NCI-H2196 treated with DMSO at 0.1 percent for 48 hours (cell line): ENCODE measurements around the gene IL4R.
"Not testable (repeated sequence)": the region's sequence is repeated elsewhere in the genome, so short reads cannot be mapped to it uniquely, and the experiment has no call there.

Experiments
- DNase-seq: peaks from one replicate; lab custom pipeline; 2025; ENCODE audit not compliant: unreplicated experiment; lab: John Stamatoyannopoulos, UW

IL4R gene

DNA sequence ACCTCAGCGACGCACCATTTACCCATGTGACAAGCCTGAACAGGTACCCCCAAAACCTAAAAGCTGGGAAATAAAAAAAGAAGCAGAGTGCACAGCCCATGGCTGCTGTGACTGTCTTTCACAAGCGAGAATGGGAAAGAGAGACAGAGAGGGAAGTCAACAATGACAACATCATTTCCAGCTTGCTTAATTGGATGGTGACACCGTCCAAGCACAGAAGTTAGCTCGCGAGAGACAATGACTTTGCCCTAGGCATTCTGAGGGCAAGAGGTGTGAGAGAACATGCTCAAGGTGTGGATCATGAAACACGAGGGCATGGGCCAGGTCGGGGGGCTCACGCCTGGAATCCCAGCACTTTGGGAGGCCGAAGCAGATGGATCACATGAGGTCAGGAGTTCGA is 25.9 kb upstream of the IL4R start:
- no peak for DNase-seq

DNA sequence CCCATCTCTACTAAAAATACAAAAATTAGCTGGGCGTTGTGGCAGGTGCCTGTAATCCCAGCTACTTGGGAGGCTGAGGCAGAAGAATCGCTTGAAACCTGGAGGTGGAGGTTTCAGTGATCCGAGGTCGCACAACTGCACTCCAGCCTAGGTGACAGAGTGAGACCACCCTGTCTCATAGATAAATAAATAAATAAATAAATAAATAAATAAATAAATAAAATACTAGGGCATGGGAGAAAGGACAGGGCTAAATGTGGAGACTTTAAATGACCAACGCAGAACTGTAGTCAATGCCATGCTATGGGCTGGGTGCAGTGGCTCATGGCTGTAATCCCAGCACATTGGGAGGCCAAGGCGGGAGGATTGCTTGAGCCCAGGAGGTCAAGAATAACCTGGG is 25.5 kb upstream of the IL4R start:
- DNase-seq: not testable (repeated sequence)

DNA sequence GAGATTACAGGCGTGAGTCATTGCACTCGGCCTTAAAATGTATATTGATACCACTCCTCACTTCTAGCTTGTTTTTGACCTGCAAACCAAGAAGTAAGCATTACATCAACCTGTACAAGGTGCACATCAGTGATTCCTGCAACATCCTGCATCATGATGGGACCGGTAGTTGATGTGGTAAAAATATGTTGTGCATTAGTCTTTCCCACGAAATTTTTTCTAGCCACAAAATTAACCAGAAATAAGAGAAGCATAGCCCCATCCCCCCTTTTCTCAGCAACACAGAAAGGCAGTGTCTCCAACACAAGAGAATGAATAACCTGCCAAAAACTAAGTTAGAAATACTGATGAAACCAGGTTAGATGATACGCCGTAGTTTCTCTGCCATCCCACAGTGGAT is 24.1 kb upstream of the IL4R start:
- DNase-seq: no peak

DNA sequence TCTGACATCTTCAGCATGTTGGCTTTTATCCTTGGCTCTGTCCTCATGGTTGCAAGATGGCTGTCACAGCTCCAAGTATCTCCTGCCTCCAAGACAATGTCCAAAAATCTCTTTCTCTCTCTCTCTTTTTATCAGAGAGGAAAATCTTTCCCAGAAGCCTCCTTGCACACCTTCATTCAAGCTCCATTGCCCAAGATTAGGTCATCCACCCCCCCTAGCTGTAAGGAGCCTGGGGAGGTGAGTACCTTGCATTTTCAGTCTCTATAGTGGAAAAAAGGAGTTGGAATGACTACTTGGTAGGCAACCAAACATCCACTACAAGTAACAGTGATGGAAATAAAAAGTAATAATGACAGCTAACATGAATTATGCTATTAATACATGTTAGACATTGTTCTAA is 23.2 kb upstream of the IL4R start:
- DNase-seq: no peak

DNA sequence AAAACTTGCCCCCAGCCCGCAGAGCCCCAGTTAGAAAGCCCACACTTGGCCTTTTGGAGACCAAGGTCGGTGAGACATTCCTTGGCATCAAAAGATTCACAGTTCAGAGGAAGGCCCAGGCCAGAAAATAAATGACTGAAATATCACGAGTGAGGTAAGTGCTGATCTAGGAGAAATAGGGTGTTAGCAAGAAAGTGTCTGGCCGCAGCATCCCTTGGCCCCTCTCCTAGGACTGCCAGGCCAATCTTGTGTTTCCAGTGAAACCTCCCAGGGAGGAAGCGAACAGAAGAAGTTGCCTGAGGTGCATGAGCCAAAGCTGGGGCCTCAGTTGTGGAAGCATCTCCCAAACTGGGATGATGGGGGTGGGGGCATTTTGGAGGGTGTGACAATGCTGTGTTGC is 22.7 kb upstream of the IL4R start:
- no peak for DNase-seq

DNA sequence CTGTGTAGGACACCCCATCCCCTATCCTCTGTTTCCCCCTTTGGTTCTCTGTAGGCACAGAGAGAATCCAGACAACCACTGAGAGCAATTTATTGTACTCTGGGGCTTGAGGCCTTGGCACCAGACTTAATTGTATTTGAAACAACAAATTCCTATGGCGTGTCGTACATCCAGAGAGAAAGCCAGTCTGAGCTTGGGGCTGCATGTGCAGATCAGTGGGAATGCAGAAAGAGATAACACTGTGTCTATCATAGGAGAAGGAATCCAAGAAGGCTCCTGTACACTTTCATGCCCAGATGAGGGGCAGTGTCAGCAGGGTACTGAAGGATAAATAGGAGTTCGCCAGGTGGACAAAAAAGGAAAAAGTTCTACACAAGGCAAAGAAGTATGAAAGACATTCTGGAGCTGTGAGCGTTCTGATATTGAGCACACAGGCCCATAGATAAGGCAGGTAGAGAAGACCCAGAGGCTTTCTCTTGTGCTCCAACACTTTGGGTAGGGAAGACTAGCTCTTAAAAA is 22.0 kb upstream of the IL4R start:
- DNase-seq: no peak

DNA sequence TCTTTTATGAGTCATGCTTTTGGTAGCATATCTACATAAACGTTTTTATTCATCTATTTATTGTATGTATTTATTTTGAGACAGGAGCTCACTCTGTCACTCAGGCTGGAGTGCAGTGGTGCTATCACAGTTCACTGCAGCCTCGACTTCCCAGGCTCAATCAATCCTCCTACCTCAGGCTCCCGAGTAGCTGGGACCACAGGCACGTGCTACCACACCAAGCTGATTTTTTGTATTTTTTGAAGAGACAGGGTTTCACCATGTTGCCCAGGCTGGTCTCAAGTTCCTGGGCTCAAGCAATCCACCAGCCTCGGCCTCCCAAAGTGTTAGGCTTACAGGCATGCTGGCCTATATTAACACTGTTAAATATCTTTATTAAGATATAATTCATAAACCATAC is 20.4 kb upstream of the IL4R start:
- DNase-seq: no peak

DNA sequence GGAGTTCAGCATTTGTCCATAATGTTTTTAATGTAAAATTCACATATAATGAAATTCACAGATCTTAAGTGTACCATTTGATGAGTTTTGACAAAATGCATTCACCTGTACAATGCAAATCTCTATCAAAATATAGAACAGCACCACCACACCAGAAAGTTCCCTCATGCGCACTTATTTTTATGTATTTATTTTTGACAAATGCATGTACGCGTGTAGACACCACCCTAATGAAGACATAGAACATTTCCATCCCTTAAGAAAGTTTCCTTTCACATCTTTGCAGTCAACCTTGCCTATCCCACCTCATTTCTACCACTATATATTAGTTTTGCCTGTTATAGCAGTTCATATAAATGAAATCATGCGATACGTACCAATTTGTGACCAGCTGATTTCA is 15.6 kb upstream of the IL4R start:
- no peak for DNase-seq

DNA sequence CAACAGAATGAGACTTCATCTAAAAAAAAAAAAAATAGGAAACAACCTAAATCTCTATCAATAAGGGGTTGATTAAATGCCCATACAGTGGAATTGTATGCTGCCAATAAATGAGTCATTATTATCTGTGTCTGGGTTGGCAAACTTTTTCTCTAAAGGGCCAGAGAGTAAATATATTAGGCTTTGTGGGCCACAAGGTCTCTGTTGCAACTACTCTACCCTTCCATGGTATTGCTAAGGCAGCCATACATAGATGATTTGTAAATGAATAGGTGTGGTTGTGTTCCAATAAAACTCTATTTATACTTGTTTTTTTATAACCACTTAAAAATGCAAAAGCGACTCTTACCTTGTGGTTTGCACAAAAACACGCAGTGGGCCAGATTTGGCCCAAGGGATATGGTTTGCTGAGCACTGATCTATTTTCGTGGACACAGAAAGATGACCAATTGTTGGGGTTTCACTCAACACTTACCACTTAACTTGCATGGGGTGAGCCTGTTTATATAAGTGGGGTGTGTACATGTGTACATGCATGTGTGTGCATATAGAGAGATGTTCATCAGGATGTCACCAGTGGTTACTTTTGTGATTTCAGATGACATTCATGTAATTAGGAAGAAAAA is 12.4 kb upstream of the IL4R start:
- no peak for DNase-seq

DNA sequence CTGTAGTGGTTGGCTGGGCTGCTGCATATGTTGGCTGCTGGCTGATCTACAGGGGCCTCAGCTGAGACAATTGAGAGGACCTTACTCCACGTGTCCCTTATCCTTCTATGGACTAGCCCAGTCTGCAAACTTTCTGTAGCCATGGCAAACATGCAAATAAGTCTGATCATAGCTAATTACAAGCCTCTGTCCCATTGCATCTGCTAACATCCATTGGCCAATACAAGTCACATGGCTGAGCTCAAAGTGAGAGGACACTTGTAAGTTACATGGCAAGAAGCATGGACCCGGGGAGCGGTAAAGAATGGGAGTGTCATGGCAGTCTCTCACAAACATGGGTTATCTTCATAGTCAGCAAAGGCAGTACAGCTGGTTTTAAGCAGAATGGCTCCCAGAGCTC is 11.6 kb upstream of the IL4R start:
- no peak for DNase-seq

DNA sequence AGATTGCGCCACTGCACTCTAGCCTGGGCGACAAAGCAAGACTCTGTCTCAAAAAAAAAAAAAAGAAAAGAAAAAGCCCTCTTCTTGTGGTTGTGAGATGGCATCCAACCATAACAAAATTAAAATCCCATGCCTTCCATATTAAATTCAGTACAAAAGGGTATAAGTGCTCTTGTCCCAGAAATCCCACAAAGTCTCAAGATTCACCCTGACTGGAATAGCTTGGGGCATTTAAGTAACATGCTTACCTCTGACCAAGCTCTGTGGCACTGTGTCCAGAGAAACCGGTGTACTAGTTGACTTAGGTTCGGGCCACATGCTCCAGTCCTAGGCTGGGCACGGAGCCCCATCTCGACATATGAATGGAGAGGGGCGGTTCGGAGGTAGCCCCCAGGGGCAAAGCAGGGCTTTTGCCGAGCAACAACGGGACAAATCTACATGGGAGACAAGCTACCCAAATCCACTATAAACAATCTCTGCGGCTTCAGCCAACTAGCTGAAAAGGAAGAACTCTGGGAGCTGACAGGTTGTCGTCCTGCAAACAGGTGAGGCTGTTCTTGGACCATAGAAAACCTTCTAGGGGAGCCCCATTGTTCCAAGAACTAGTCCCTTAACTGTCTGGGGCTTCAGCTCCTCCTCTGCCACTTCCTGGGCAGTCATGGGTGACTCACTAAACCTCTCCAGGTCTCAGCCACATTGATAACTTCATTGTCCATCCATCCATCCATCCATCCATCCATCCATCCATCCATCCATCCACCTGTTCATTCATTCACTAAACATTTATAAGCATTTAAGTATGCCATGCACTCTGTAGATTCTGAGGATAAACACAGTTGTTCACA is 10.3 kb upstream of the IL4R start:
- DNase-seq: no peak

DNA sequence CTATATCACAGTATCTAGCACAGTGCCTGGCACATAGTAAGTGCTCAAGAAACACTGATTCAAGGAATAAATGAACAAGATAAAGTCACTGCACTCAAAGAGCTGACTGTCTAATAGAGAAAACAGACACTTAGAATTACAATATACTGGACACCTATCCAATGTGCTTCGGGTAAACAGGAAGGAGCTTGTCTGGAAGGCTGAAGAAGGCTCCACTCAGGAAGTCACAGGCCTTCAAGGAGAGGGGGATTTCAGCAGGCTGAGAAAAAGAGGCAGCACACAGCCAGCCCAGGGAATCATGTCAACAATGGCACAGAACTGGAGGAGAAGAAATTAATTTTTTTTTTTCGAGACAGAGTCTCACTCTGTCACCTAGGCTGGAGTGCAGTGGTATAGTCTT is 9.7 kb upstream of the IL4R start:
- DNase-seq: no peak

DNA sequence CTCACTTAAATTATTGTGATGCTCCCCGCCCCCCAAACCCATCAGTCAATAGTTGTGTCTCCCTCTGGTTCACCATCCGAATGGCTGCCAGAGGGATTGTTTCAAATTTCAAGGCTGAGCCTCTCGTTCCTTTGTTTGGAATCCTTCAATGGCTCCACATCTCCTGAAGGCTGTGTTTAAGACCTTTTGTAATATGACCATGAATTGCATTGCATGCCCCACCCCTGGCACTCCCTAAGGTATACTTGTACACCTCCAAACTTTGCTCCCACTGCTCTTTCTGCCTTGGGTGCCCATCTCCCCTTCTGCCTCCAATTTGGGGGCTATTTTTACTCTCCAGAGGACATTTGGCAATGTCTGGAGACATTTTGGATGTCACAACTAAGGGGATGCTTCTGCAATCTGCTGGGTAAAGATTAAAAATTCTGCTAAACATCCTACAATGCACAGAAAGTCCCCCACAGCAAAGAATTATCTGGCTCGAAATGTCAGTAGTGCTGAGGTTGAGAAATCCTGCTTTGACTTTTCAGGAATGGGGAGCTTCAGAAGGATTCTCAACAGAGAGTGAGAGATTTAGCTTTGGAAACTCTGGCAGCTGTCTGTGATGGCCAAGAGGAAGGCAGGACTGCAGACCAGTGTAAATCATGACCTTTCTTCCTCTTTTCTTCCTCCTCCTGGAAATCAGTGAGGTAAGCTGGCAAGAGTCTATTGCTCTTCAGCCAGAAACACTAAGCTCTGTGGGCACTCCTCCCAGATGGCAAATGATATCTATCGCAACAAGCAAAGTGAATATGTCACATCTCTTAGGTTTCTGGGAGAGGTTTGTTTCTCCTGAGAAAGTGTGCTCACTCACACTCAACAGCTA is 8.7 kb upstream of the IL4R start:
- no peak for DNase-seq

DNA sequence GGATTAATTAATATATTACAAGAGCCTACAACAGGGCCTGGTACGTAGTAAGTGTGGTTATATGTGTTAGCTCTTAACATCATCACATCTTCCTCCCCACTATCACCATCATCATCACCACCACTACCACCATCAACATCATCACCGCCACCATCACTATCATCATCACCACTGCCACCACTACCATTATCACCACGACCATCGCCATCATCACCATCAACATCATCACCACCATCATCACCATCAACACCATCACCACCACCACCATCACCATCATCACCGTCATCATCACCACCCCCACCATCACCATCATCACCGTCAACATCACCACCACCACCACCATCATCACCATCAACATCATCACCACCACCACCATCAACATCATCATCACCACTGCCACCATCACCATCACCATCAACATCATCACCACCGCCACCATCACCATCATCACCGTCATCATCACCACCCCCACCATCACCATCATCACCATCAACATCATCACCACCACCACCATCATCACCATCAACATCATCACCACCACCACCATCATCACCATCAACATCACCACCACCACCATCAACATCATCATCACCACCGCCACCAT is 7.8 kb upstream of the IL4R start:
- DNase-seq: no peak

DNA sequence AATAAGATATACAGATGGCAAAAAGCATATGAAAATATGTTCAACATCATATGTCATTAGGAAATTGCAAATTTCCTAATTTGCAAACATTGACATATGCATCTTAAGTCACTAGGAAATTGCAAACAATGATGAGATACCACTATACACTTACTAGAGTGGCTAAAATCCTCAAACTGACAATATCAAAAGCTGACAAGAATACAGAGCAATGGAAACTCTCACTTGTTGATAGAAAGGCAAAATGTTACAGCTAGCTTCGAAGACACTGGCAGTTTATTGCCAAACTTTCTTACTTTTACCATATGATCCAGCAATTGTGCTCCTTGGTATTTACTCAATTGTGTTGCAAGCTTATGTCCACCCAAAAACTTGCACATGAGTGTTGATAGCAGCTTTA is 5.0 kb upstream of the IL4R start:
- DNase-seq: no peak

DNA sequence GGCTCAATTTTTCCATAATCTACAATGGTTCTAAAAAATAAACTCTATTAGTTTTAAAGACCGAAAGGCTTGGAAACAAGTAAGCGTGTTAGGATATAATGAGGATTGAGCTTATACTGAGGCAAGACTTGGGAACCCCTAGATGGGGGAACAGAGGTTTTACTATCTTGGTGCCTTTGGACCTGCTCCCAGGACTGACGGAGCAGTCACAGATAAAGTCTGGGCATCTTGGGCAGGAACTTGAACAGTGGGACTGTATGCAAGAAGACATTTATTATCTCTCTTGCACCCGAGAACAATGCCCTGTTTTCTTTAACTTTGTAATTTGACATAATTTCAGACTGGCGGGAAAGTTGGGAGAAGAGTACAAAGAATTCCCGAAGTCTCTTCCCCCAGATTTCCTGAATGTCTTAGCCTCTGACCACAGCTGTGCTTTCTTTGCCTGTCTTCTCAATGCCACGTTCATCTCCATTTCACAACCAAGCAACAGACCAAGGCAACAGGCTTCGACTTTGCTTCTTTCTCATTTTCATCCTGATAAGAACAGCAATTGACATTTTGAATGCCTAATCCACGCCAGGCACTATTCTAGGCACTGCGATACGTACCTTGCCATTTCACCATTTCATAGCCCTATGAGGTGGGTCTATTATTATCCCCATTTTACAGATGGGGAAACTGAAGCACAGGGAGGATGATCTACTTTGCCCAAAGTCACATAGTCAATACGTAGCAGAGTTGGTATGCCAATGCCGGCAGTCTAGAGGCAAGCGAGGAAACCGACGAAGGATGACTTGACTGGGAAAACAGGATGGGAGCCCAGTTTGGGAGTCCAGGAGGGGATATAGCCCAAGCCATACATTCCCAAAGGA is 3.0 kb upstream of the IL4R start:
- DNase-seq: no peak

DNA sequence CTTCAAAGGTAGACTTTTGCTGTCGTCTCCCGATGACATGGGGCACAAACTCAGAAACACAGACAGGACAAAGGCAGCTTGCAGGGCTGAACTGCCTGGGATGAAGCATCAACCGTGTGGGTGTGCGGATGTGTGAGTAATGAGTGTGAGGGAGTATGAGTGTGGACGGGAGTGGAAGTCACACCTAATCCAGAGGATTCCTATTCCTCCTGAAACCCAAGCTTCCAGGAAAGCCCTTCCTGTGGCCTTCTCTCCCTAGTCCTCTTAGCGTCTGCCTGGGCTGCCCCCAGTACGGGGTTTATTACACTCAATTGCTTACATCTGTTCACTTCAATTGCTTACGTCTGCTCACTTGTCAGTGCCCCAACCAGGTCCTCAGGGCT is 2.3 kb upstream of the IL4R start:
- no peak for DNase-seq

DNA sequence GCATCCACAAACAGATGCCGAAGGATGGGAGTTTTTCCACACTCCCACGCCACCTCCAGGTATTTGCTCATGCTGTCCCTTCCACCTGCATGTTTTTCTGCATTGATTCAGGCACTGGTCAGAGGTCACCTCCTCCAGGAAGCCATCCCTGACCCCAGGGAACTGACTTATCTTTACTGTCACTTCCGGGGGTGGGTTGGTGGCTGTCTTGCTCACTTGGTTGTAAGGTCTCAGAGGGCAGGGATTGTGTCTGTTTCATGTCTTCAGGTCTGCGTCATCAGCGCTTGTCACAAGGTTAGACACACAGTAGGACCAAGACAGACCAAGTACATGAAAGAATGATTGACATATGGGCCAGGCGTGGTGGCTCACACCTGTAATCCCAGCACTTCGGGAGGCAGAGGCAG is 1.9 kb upstream of the IL4R start:
- DNase-seq: no peak

DNA sequence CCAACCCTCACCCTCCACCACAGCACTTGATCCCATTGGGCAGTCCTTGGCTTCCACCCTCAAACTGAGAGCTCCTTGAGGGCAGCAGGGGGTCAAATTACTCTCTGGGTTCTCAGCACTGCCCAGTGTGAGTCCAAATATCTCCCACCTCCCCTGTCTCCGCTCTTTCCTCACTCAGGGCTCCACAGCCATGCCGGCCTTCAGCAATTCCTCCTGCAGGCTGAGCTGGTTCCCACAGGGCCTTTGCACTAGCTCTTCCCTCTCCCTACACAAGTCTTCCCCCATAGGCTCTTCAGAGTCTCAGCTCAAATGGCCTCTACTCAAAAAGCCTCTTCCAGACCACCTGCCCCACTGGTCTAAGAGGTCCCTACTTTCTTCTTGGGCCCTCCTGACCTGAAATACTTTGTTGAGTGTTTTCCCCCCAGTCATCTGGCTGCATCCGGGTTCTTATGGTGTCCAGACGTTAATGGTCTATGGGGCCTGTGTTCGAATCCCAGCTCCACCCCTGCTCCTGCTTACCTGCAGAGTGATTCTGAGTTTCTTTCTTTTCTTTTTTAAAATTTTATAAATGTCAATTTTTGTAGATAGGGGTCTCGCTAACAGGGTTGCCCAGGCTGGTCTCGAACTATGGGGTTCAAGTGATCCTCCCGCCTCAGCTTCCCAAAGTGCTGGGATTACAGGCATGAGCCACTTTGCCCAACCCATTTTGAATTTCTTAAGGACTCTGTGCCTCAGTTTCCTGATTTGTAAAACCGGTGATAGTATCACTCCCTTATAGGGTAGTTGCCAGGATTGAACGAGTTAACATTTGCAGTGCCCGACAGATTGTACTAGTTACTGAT is 973 bp upstream of the IL4R start:
- no peak for DNase-seq
